ENCODE results near the gene GNA12.
"Not testable (repeated sequence)": the region's sequence is repeated elsewhere in the genome, so short reads cannot be mapped to it uniquely, and the experiment has no call there.

GNA12 gene

DNA sequence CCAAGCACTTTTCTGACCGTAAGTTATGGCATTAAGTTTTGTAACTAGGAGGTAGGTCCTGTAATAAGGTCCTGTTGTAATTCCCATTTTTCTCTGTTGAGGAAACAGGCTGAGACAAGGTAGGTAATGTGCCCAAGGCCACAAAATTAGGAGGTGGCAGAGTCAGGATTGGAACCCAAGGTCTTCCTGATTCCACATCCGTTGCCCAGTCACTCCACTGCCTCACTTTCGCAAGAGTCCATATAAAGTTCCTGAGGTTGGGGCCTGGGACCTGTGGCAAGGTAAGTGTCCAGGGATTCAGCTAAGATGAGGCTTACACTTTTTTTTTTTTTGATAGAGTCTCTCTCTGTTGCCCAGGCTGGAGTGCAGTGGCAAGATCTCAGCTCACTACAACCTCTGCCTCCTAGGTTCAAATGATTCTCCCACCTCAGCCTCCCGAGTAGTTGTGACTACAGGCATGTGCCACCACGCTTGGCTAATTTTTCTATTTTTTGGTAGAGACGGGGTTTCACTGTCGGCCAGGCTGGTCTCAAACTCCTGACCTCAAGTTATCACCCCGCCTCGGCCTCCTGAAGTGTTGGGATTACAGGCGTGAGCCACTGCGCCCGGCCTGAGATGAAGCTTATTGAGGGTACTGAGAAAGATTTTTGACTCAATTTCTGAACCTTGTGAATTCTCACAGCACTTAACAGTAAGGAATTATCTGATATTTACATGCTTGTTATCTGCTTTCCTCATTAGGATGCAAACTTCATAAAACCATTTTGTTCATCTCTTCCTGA lies 20.3 kb upstream of the GNA12 start:
- DNase-seq, result no peak

DNA sequence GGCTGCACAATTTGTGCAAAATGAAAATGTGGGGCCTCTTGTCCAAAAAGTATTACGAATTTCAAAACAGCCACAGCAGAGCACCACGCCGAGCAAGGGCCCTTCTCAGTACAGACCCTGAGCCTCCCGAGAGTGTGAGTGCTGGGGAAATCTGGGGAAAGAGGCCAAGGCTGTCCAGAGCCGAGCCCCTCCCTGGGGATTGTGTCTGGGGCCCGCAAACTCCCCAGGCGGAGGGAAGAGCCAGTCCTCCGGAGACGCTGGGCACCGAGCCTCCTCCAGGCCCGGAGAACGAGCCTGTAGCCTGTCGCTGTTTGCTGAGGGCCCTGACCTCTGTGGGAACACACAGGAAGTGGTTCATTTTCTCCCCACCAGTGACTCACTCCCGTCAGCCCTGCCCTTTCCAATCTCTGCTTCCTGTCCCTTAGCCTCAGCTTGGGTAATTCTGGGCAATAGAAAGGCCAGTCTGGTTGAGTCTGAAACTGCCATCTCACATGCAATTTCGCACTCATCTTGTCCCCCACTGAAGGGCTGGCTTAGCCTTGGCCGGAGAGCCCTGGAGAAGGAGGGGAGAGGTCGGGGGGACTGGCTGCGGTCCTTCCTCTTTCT lies 19.5 kb upstream of the GNA12 start:
- DNase-seq, result peak; percentile 90

GRCh38 chr7:2862831-2863361 lies 18.8 kb upstream of the GNA12 start:
- DNase-seq, result peak; percentile 38

DNA sequence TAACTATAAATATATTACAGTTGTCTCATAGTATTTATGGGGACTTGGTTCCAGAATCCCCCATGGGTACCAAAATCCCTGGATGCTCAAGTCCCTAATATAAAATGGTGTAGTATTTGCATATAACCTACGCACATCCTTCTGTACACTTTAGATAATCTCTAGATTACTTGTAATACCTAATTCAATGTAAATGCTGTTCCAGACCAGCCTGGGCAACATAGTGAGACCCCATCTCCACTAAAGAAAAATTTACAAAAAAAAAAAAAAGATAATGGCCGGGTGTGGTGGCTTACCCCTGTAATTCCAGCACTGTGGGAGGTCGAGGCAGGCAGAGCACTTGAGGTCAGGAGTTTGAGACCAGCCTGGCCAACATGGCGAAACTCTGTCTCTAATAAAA lies 17.4 kb upstream of the GNA12 start:
- no peak for DNase-seq

- DNase-seq, result no peak
These were observed 16.6 kb upstream of the GNA12 start for GRCh38 chr7:2860627-2861133.

DNA sequence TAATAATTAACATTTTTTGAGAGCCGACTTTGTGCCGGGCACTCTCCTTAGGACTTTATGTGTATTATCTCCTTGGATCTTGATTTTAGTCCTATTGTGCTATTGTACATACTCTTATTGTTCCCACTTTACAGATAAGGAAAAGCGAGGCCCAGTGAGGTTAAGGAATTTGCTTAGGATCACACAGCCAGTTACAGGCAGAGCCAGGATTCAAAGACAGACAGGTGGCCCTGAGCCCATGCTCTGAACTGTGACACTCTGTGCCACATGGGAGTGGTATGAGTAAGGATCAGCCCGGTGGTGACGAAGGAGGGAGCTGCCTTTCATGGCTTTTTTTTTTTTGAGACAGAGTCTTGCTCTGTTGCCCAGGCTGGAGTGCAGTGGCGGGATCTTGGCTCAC lies 15.8 kb upstream of the GNA12 start:
- no peak for DNase-seq

DNA sequence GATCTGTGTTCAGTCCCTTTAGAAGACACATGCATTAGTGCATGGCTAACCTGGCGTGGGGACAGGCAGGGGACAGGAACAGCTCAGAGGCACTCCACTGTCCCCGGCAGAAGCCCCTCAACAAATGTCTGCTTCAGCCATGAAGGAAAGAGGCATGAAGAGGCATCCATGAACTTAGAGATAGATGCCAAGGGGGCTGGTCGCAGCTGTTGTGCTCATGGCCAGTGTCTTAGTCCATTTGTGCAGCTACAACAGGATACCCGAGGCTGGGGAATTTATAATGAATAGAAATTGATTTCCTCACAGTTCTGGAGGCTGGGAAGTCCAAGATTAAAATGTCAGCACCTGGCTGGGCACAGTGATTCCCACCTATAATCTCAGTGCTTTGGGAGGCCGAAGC lies 14.5 kb upstream of the GNA12 start:
- DNase-seq, result no peak

- DNase-seq, result no peak
These were observed 12.5 kb upstream of the GNA12 start for GRCh38 chr7:2856388-2857169.

DNA sequence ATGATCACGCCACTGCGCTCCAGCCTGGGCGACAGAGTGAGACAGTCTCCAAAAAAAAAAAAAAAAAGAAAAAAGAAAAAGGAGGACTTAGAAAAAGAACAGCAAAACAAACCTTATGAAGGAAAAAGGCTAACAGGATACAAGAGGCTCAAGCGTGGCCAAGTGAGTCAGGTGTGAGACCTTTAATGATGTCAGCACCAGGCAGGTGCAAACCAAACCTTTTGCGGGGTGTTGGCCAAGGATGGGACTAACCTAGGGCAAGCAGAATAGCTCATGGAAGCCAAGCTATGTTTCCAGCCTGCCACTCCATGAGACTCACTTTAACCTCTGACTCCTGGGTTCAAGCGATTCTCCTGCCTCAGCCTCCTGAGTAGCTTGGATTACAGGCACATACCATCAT lies 11.3 kb upstream of the GNA12 start:
- DNase-seq, result no peak

- DNase-seq, result not testable (repeated sequence)
These were observed 9.4 kb upstream of the GNA12 start for GRCh38 chr7:2853552-2853951.

- DNase-seq, result no peak
These were observed 9.0 kb upstream of the GNA12 start for GRCh38 chr7:2853147-2853546.

DNA sequence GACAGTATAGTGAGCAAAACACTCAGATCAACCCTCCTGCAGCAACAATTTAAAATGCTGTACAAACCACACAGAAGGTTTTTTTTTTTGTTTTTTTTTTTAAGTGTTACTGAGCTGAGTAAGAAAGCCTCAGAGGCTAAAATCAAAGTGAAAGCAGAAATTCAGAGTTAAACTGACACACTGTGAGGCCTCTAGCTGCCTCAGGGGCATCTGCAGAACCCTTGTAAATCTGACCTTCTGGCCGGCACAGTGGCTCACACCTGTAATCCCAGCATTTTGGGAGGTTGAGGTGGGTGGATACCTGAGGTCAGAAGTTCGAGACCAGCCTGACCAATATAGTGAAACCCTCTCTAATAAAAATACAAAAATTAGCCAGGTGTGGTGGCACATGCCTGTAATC lies 7.4 kb upstream of the GNA12 start:
- DNase-seq, result no peak

GRCh38 chr7:2849941-2850766 lies 6.0 kb upstream of the GNA12 start:
- no peak for DNase-seq

DNA sequence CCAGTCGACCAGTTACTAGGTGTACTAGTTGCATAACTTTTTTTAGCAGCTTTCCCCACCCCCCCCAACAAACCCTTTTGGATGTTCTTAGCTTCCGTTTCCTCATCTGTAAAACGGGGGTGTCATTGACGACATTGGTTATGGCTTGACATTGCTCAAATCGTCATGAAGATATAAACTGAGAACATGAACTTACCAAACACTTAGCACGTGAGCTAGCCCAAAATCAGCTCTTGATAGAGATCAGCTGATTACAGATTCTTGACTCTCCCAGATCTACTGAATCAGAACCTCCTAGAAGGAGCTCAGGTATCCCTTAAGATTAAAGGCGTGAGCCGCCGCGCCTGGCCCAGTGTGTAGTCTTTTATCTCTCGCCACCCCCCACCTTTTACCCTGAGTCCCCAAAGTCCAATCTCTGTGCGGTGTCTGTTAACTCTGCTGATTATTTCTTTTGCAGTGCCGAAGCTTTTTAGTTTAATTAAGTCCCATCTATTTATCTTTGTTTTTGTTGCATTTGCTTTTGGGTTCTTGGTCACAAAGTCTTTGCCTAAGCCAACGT lies 1.0 kb upstream of the GNA12 start:
- no peak for DNase-seq

DNA sequence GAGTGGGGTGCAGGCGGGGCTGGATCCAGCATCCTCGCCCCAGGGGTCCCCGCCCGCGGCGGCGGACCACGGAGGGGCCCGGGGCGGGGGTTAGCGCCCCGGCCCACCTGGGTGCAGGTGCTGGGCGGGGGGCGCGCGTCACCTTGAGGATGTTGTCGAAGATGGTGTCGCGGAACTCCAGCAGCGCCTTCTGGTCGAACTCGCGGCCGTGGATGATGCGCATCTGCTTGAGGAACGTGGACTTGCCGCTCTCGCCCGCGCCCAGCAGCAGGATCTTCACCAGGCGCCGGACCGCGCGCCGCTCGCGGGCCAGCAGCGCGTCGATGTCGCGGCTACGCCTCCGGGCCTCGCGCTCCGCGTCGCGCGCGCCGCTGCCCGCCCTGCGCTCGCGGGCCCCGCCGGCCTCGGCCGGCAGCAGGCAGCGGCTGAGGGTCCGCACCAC lies 376 bp downstream of the GNA12 start:
- peak; percentile 52 for DNase-seq

GRCh38 chr7:2843191-2843685 lies 870 bp downstream of the GNA12 start:
- no peak for DNase-seq

DNA sequence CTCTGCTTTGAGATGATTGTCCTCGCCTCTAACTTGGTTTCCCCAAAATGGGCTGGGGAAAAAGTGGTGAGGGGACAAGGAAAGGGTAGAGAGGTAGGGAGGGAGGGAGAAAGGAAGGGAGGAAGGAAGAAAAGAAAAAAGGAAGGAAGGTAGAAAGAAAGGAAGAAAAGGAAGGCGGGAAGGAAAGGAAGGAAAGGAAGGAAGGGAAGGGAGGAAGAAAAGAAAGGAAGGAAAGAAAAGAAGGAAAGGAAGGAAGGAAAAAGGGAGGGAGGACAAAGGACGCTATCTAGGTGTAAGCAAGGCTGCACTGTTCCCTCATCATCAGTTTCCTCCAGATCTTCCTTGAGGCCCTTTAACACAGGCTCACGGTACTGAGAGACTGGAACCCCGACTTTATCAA lies 2.2 kb downstream of the GNA12 start:
- no peak for DNase-seq

- no peak for DNase-seq
These were observed 3.6 kb downstream of the GNA12 start for GRCh38 chr7:2840458-2840857.

DNA sequence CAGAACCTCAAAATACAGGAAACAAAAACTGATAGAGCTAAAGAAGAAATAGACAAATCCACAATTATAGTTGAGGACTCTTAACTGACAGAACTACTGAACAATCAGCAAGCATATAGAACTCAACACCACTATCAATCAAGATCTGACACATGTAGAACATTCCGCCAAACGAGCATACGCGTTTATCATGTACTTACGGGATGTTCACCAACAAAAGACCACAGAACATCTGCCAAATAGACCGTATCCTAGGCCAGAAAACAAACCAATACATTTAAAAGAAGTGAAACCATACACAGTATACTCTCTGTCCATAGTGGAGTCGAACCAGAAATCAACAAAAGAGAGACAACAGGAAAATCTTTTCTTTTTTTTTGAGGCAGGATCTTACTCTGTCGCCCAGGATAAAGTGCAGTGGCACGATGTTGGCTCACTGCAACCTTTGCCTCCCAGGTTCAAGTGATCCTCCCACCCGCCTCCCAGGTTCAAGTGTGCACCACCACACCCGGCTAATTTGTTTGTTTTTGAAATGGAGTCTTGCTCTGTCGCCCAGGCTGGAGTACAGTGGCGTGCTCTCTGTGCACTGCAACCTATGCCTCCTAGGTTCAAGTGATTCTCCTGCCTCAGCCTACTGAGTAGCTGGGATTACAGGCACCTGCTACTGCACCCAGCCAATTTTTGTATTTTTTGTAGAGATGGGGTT lies 5.1 kb downstream of the GNA12 start:
- DNase-seq, result peak; percentile 94

GRCh38 chr7:2838451-2838850 lies 5.7 kb downstream of the GNA12 start:
- DNase-seq, result no peak

DNA sequence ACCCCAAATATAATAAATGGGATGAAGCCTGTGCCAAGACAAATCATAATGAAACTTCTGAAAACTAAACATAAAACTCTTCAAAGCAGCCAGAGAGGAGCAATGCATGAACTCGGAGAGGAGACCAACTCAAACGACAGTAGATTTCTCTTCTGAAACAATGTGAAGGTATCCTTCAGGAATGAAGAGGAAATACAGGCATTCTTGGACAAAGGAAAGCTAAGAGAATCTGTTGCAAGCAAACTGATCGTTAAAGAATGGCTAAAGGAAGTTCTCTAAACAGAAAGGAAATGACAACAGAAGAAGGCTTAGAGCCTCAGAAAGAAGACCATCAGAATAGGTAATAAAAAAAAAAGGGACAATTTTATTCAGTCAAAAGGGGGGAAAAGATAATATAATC lies 6.6 kb downstream of the GNA12 start:
- no peak for DNase-seq

Measured in hematopoietic multipotent progenitor cell treated with erythropoietin and hydrocortisone succinate and interleukin-3 and kit ligand, for 6 days (in vitro differentiated cells).